ENCODE data around the gene PWP1.

PWP1 gene

DNA sequence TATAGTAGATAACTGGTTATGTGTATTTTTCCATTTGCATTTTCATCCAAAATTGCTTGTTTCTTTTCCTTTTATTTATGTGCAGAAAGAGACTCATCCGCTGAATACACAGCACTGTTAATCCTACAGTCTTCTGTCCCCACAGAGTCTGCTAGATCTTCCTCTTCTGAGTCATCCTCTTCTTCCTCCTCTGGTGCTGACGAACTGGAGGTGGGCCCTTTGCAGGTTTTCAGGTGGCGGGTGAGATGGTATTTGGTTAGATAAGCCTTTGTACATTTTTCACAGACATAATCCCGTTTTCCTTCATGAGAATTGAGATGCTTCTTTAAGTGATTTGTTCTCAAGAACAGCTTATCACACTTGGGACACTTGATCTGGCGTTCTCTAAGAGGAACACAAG, 48.5 kb downstream of the PWP1 start:
- no peak for DNase-seq (ENCODE audit: low read depth in 1 of 2, low spot score in 1 of 2)

DNA sequence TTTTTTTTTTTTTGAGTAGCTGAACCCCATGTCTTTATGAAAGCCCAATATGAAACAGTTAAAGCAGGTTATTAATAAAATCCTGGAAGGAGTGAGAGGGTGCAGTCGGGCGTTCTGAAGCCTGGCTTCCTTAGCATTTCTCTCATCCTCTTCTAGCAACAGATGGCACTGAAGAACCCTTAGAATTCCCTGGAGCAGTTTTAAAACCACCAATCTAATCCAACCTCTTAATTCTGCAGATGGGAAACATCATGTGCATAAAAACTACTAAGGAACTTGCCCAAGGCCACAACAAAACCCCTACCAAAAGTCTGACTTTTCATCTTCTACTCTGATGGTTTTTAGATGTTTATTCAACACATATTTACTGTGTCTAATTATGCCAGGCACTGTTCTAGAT, 50.2 kb downstream of the PWP1 start:
- no peak for DNase-seq (ENCODE audit: low read depth in 1 of 2, low spot score in 1 of 2)

DNA sequence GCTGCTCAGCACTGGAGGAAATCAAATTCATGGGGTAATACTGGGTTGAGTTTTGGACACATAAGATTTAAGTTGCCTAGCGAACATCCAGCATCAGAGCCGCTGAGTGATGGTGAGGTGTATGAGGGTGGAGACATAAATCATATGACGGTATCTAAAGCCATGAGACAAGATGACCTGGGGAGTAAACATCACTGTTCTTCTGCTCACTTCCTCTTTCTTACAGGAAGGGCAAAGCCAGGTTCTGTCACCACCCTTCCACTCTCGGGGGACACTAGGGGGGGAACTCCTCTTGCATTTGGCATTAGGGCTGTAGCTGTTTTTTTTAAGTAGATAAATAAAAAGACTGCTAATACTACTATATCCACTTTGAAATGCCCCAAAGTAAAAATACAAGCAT, 51.3 kb downstream of the PWP1 start:
- DNase-seq (ENCODE audit: low read depth in 1 of 2, low spot score in 1 of 2) = no peak

DNA sequence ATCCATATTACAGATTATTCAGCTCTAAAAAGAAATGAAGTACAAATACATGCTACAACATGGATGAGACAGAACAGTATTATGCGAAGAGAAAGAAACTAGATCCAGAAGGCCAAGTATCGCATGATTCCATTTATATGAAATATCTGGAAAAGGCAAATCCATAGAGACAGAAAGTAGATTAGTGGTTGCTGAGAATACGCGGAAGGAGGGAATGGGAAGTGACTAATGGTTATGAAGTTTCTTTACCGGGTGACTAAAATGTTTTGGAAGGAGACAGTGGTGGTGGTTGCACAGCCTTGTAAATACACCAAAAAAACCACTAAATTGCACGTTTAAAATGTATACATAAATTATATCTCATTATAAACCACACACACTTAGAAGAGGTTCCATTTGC, 62.9 kb downstream of the PWP1 start:
- no peak for DNase-seq (ENCODE audit: low read depth in 1 of 2, low spot score in 1 of 2)

DNA sequence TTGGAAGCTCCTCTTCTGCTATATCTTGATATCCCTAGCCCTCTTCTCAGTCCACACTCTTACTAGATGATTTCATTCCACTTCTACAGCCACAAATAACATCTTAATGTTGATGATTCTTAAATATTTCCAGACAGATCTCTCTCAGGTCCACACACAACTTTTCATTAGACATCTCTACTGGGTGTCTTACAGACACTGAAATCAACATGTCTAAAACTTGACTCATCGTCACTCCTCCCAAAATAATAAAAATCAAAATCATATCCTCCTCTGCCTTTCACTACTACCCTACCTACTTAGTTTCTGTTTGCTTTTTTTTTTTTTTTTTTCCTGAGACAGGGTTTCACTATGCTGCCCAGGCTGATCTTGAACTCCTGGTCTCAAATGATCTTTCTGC, 63.5 kb downstream of the PWP1 start:
- no peak for DNase-seq (ENCODE audit: low read depth in 1 of 2, low spot score in 1 of 2)

DNA sequence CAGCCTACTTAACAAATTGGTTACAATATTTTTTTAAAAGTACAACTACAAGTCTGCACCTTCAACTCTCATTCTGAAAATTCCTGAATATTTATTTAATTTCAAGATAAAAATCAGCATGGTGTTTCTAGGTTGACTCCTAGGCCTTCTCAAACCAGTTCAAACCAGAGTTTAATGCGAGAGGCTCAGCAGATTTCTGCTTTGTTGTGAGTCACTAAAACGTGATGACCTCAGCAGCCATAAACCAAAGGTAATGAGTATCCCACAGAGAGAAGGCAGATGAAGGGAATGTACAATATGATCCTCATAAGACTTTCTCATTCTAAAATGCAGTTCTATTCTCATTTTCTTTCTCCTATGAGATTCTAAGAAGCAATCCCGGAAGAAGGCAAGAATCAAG, 73.8 kb downstream of the PWP1 start:
- DNase-seq (ENCODE audit: low read depth in 1 of 2, low spot score in 1 of 2) = no peak

DNA sequence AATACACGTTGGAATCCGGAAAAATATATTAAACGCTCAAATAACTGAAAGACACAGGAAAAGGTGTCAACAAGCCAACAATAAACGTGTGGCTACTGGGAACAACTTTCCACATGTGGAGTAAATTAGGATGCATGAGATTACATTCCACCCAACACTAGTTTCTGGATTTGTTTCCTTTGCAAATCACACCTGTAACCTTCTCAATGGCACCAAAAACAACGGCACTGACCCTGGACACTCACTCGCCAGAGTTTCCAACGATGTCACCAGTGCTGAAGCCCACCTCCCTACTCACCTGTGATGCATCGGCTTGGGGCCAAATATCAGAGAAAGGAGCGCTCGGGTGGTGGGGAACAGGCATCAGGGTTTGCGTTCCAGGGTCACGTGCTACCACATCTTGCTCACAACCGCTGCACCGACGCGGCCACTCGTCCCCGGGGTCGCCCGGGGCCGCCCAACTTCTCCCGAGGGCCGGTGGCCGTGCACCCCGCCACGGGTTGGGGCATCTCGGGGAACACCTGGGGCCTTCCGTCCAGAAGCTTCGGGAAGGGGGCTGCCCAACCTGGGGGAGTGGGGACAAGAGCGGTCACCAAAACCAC, 74.7 kb downstream of the PWP1 start:
- DNase-seq (ENCODE audit: low read depth in 1 of 2, low spot score in 1 of 2) = peak in 1 of 2 donors; percentile 22

DNA sequence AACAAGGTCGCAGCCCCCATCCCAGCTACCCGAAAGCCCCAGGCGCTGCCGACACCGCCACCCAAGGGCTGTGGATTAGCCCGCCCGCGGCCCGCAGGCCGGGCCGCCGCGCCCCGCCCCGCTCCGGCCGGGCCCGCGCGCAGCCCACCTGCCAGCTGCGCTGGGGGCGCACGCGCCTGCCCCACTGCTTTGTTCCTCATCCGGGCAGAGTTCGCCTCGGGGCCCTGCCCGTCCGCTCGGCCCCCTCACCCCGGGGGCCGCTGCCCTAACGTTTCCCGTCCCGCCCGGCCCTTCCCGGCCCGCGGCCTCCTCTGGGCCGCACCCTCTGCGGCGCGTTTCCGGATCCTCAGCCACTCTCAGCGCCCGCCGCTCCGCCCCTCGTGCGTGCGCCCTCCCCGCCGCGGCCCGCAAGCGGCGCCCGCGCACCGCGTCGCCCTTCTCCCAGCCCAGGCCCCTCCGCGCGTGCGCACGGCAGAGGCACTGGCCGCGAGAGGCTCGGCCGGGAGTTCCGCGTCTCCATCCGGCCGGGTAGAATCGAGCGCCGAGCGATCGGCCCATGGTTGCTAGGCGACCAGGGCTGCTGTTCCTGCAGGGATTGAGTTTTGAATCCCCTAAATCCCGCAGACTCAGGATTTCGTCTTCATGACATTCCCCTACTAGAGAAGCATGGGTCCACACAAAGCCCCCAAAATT, 75.4 kb downstream of the PWP1 start, which contains the start of gene PRDM4:
PRDM4 (minus strand) TSS at position 329 of the 693 bp plus-strand sequence. CDS start 622 bp downstream, outside the sequence.
- peak; percentile 76 to 89 for DNase-seq (ENCODE audit: low read depth in 1 of 2, low spot score in 1 of 2)

DNA sequence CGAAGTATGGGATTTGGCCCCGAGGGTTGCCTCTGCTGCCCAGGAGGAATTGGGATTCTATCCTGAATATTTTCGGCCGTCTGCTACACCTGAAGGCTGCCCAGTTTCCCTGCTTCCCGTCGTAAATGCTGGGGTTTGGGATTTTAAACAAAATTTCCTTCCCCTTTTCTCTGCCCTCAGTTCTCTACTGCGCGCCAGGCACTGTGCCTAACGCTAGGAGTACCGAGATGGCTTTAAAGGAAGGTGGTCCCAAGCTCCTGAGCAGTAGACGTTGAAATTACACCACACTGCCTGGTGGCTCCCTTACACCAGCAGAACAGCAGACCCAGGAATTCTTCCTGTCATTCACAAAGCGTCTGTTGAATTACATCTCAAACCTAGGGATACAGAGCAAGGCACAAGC, 75.9 kb downstream of the PWP1 start:
- no peak for DNase-seq (ENCODE audit: low read depth in 1 of 2, low spot score in 1 of 2)

Measured in activated T-helper 1 cell treated with anti-CD3 and anti-CD28 coated beads, Interleukin-2, amount 50 U/mL, for 16 hours (primary cell).